GM13976 (cell line): ENCODE results near the gene RBP3.

Source experiments
- DNase-seq: peaks from one replicate; pipeline ENCODE4 v3.0.0; 2012; ENCODE audit warnings: low spot score
- in situ Hi-C: fragments of 300-500 bp; cut with MboI; formaldehyde crosslinking; loops from one replicate; pipeline ENCODE4 v1.12.0; 2022; ENCODE audit warnings: low sequenced_read_pairs, mixed read lengths, inconsistent platforms; ENCODE audit not compliant: unreplicated experiment
- TF ChIP-seq, protein P1 (sequence below): IDR thresholded peaks from 2 replicates; pipeline ENCODE4 v1.5.1; 2012; ENCODE audit warnings: borderline replicate concordance, mild to moderate bottlenecking; ENCODE audit not compliant: insufficient read depth; ENCODE audit errors: extremely low read depth, missing control alignments, control extremely low read depth

RBP3 gene

DNA sequence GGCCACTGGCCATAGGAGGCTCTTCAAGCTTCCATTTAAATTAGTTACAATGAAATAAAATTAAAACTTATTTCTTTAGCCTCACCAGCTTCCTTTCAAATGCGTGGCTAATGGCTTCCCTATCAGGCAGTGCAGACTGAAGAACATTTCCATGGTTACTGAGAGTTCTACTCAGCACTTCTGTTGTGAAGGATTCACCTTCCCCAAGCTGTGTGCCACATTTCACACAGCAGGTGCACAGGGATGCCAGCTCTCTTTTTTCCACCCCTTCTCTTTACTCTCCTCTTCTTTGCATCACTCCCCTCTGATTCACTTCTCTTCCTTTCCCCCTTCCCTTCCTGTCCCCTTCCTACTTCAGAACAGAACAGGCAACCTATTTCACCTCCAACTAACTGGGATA is 25.1 kb upstream of the RBP3 start:
- TF ChIP-seq, protein P1, sequence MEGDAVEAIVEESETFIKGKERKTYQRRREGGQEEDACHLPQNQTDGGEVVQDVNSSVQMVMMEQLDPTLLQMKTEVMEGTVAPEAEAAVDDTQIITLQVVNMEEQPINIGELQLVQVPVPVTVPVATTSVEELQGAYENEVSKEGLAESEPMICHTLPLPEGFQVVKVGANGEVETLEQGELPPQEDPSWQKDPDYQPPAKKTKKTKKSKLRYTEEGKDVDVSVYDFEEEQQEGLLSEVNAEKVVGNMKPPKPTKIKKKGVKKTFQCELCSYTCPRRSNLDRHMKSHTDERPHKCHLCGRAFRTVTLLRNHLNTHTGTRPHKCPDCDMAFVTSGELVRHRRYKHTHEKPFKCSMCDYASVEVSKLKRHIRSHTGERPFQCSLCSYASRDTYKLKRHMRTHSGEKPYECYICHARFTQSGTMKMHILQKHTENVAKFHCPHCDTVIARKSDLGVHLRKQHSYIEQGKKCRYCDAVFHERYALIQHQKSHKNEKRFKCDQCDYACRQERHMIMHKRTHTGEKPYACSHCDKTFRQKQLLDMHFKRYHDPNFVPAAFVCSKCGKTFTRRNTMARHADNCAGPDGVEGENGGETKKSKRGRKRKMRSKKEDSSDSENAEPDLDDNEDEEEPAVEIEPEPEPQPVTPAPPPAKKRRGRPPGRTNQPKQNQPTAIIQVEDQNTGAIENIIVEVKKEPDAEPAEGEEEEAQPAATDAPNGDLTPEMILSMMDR: no peak
- in situ Hi-C loops: no loop called here
- DNase-seq: no peak

DNA sequence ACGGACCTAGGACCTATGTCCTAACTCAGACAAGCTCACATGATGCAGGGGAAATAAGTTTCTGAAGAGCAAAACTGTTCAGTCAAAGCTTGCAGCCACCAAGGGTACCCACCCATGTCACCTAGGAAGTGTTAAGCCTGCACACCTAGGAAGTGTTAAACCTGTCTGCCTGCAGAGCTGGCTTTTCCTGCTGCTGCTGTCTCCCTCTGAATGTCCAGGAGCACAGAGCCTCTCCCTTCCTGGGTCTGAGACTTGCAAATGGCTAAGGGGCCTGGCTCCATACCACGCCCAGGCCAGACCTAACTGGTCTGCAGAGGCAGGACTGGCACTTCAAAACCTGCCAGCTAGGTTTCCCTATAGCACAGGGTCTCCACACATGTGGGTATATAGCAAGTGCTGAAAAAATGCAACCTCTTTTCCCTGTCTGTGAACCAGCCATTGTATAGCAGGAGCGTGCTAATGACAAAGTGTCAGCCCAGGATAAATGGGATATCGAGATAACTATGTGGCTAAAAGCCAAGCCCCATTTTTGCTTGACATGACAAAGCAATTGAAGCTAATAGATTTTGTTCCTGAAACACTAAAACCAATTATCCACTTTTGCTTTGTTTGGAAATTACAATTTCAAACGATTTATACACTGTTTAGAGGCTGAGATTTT is 24.4 kb upstream of the RBP3 start:
- DNase-seq: no peak
- in situ Hi-C loops: no loop called here
- TF ChIP-seq, protein P1: no peak

DNA sequence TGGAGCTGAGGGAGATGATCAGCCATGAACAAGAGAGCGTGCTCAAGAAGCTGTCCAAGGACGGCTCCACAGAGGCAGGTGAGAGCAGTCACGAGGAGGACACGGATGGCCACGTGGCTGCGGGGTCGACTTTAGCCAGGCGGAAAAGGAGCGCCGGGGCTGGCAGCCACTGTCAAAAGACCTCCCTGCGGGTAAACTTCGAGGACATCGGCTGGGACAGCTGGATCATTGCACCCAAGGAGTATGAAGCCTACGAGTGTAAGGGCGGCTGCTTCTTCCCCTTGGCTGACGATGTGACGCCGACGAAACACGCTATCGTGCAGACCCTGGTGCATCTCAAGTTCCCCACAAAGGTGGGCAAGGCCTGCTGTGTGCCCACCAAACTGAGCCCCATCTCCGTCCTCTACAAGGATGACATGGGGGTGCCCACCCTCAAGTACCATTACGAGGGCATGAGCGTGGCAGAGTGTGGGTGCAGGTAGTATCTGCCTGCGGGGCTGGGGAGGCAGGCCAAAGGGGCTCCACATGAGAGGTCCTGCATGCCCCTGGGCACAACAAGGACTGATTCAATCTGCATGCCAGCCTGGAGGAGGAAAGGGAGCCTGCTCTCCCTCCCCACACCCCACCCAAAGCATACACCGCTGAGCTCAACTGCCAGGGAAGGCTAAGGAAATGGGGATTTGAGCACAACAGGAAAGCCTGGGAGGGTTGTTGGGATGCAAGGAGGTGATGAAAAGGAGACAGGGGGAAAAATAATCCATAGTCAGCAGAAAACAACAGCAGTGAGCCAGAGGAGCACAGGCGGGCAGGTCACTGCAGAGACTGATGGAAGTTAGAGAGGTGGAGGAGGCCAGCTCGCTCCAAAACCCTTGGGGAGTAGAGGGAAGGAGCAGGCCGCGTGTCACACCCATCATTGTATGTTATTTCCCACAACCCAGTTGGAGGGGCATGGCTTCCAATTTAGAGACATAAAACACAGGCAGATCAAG is 22.6 kb upstream of the RBP3 start:
- in situ Hi-C loops: no loop called here
- DNase-seq: no peak
- TF ChIP-seq, protein P1: no peak

DNA sequence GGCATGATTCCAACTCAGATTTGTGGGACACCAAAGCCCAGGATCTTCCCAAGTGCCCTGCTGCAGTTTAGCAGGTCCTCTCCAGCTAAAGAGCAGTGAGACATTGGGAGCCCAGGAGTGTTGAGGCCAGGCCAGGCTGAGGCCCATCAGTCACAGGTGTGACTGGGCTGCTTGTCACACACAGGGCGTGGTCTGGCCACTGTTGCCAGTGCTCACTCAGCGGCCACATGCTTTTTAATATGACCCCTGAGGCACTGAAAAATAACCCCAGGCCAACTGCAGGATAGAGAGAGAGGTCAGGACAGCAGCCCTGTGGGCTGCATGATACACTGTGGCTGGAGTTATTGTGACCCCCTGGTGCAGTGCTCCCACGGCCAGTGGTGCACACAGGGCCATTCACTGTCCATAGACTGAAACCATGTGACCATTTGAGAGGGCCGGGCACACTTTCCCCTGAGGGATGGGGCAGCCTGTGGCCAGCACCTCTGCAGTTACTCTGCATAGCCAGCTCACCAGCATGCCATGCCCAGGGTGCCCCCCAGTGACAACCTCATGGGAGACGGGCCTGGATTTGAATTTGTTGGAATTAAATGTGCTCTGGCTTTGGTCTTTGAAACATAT is 21.7 kb upstream of the RBP3 start:
- no peak for DNase-seq
- in situ Hi-C loops: no loop called here
- TF ChIP-seq, protein P1: no peak

DNA sequence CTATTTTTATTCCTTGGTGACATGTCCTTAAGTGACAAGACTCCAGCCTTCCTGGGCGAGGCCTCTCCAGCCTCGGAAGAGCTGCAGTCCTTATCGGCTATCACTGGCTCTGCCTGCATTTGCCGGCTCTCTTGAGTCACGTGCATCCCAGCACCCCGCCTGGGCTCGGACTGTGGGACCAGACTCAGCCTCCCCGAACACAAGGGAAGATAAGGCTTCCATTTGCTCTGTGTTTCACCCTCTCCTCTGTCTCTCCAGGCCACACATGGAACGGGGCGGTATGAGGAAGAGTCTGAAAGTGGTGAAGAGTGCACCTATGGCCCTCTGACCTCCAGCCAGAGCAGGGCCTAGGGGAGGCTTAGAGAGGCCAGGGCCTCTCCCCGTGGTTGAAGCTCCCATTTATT is 21.2 kb upstream of the RBP3 start:
- no peak for DNase-seq
- in situ Hi-C loops: no loop called here
- TF ChIP-seq, protein P1: no peak

DNA sequence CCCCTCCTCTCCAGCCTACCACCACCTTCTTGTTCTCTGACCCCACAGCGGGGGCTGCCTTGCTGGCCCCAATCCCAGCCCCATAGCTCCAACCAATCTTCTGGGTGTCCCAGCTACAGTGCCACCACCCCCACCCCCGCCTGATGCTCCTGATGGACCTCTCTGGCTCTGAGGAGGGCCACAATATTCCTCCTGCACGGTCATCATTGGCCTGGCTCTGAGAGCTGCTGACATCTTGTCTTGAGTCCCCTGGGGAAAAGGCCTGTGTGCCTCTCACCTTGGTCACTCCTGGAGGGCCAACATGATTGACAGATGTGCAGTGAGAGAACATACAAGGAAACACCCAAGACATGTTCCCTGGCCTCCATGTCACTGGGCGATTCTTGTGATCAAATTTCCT is 18.3 kb upstream of the RBP3 start:
- TF ChIP-seq, protein P1: no peak
- in situ Hi-C loops: no loop called here
- DNase-seq: no peak
